HG02885 (cell line): ENCODE data around the gene AGBL4.
"Not testable (repeated sequence)": the region's sequence is repeated elsewhere in the genome, so short reads cannot be mapped to it uniquely, and the experiment has no call there.

Experiments
- ATAC-seq: cut with Tn5 transposase; IDR thresholded peaks from one replicate; pipeline ENCODE4 v1.9.1; 2021; ENCODE audit warnings: mild to moderate bottlenecking; ENCODE audit not compliant: unreplicated experiment, poor library complexity

The AGBL4 gene

GRCh38 chr1:48540587-48540986 is 1483.2 kb downstream of the AGBL4 start:
- no peak for ATAC-seq

DNA sequence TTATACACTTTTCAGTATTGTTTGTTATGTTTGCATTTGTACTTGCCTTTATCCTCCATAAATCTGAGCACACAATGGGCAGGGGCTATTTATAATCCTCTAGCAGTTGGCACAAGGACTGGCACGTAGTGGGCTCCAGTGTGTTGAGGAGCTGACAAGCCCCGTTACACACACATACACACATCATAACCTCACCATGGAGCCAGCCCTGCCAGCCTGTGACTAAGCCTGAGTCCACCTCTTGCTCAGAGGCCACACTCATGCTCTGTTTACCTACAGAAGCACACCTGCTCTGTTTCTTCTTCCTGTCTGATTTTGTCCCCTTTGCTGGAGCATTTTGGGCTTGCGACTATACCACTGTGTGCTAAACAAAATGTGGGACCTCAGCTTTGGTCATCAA is 1487.3 kb downstream of the AGBL4 start:
- no peak for ATAC-seq

DNA sequence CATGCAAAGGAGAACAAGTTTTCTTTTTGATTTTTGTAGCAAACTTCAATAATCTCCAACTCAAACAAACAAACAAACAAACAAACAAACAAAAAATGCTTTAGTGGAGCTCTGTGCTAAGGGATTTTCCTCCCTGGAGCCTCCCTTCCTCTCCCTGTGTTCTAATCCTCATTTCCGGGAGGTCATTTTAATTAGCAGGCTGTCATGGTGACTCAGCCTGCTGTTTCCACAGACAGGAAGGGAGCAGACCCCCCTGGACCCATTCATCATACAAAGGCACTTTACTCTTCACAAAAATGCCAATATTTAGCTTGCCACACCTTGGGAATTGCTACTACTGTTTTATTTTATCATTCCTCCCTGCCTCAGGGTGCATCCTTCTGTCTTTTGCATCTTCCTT is 1490.8 kb downstream of the AGBL4 start:
- ATAC-seq = no peak

GRCh38 chr1:48530727-48531351 is 1492.9 kb downstream of the AGBL4 start:
- peak; percentile 76 for ATAC-seq

- no peak for ATAC-seq
These were observed 1496.7 kb downstream of the AGBL4 start for GRCh38 chr1:48527051-48527450.

DNA sequence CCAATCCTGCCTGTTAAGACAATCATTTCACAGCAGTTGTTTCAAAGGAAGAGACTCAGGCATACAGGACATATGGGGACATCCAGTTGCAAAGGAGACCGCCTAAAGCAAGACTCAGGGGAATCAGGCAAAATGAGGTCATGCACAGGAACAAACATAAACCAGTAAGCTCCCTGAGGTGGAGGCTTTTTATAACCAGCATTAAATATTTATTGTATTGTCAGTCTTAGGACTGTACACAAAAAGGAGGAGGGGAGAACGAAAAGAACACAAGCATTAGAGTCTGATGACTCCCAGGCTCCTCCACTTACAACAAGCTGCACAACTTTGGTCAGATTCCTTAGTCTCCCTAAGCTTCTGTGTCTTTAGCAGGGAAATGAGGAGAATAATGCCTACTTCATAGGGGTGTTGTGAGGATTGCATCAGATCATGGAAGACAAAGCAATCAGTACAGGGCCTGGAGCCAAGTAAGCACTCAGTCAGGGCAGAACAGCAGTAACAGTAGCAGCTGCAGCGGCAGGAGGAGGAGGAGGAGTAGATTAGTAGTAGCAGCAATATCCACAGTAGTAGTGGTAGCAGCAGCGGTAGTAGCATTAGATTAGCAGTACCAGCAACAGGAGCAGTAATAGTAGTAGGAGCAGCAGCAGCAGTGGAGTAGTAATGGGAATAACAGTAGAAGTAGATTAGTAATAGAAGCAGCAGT is 1497.6 kb downstream of the AGBL4 start:
- no peak for ATAC-seq

- no peak for ATAC-seq
These were observed 1498.8 kb downstream of the AGBL4 start for GRCh38 chr1:48524892-48525467.

- ATAC-seq = no peak
These were observed 1500.2 kb downstream of the AGBL4 start for GRCh38 chr1:48523558-48523957.

GRCh38 chr1:48519896-48520295 is 1503.9 kb downstream of the AGBL4 start:
- ATAC-seq = not testable (repeated sequence)

DNA sequence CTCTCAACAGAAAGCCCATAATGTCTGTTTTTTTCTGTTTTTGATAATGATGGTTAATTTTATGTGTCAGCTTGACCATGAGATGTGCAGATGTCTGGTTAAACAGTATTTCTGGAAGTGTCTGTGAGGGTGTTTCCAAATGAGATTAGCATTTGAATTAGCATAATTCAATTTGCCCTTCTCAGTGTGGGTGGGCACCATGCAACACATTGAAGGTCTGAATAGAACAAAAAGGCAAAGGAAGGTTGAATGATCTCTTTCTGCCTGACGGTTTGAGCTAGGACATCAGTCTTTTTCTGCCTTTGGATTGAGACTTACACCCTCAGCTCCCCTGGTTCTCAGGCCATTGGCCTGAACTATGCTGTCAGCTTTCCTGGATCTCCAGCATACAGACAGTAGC is 1516.9 kb downstream of the AGBL4 start:
- ATAC-seq = no peak

DNA sequence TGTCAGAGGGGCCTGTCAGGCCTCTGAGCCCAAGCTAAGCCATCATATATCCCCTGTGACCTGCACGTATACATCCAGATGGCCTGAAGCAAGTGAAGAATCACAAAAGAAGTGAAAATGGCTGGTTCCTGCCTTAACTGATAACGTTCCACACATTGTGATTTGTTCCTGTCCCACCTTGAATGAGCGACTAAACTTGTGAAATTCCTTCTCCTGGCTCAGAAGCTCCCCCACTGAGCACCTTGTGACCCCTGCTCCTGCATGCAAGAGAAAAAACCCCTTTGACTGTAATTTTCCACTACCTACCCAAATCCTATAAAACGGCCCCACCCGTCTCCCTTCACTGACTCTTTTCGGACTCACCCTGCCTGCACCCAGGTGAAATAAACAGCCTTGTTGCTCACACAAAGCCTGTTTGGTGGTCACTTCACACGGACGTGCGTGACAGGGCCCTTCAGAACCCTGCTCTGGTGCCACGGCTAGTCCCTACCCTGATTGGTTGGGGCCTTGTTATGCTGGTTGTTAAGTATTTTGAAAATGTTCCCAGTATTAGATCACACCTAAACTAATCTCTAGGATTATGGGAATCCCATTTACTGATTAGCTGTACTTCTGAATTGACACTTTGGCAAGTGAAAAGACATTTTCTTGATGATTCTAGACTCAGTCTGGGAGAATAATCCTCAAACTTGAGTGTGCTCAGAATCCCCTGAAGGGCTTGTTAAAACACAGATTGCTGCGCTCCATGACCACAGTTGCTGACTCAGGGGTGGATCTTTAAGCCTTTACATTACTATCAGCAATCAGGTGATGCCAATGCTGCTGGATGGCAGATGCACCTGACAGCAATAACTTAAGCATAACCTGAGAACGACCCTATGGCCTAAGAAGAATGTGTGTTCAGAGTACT is 1523.0 kb downstream of the AGBL4 start:
- ATAC-seq = no peak

- no peak for ATAC-seq
These were observed 1524.5 kb downstream of the AGBL4 start for GRCh38 chr1:48499211-48499735.

GRCh38 chr1:48498096-48498791 is 1525.5 kb downstream of the AGBL4 start:
- ATAC-seq = peak; percentile 89

GRCh38 chr1:48495911-48496310 is 1527.8 kb downstream of the AGBL4 start:
- ATAC-seq = no peak

- ATAC-seq = no peak
These were observed 1528.6 kb downstream of the AGBL4 start for GRCh38 chr1:48495166-48495565.

- ATAC-seq = no peak
These were observed 1529.6 kb downstream of the AGBL4 start for GRCh38 chr1:48493970-48494769.

DNA sequence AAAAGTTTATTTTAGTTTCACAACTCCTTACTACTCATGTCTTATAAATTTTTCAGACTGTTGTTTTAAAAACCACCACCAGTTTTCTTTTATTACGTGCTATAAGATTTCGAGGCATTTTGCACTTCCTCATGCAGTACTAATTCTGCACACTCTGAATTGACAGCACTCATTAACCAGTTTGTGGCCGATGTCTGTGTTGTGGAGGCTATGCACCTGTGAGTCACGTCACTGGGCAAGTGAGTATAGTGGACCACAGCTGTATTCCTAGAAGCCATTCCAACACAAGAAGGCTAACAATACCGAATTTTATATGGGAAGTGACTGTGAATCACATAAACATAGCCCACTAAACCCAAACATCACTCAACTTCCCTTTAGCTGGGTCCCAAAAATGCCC is 1530.7 kb downstream of the AGBL4 start:
- ATAC-seq = no peak

DNA sequence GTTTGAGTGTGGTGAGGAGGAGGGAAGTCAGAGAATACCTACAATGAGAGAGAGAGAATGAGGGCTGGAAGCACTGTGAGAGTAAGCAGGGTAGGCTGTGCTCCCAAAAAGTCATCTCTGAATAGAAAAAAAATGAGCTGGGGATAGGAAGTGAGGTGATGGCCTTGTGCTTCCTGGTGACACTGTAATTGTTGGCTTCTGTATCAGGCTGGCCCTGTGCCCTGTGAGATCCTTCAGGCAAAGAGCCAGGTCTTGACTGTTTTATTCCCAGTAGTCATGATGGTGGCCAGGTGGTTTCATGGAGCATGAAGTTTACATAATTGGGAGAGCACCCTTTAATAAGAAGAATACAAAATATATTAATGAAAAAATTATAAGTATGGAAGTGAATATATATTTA is 1531.4 kb downstream of the AGBL4 start:
- no peak for ATAC-seq

DNA sequence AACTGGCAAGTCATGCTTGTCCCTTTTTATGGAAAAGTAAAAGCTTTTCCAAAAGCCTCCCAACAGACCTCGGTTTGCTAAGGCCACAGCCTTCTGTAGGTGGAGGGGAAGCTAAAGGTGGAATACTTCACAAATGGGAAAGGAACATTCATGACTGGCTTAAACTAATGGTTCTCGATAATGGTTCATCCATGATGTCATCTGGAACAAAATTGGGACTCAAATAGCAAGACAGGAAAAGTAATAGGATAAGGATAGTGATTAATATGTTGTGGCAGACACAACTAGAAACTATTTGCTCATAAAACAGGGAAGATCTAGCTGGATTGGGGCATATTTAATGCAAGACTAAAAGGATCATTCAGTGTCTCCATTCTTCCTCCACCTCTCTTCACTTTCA is 1535.0 kb downstream of the AGBL4 start:
- ATAC-seq = no peak
